Nephron progenitor cell (in vitro differentiated cells): Measurements from ENCODE around the gene ZBTB20.

Experiments
- DNase-seq: peaks from one replicate; pipeline ENCODE4 v3.0.0; 2021
- H3K27ac Mint-ChIP-seq: 2 replicates; pipeline ENCODE4 v1.8.0; 2021; ENCODE audit warnings: mild to moderate bottlenecking, moderate library complexity, mixed read lengths
- H3K27me3 Mint-ChIP-seq: 2 replicates; pipeline ENCODE4 v1.8.0; 2021; ENCODE audit warnings: mild to moderate bottlenecking, low read depth, mixed read lengths; ENCODE audit not compliant: poor library complexity
- H3K36me3 Mint-ChIP-seq: 2 replicates; pipeline ENCODE4 v1.8.0; 2021; ENCODE audit warnings: low read depth, mixed read lengths
- H3K4me1 Mint-ChIP-seq: 2 replicates; pipeline ENCODE4 v1.8.0; 2021; ENCODE audit warnings: mixed read lengths
- H3K4me3 Mint-ChIP-seq: 2 replicates; pipeline ENCODE4 v1.8.0; 2021; ENCODE audit warnings: mild to moderate bottlenecking, moderate library complexity, mixed read lengths
- H3K9me3 Mint-ChIP-seq: 2 replicates; pipeline ENCODE4 v1.8.0; 2021; ENCODE audit warnings: mild to moderate bottlenecking, moderate library complexity, mixed read lengths
- CTCF ChIP-seq: fragments of 200-600 bp; sonication (generic); IDR thresholded peaks from 2 replicates; pipeline ENCODE4 v1.5.0; 2021; ENCODE audit warnings: antibody characterized with exemption

ZBTB20 gene

GRCh38 chr3:114476511-114476910 is 670.6 kb downstream of the ZBTB20 start:
- peaks cover under 1% of the 10 kb centered on the region for H3K4me1 Mint-ChIP-seq
- no peak for TF ChIP-seq CTCF
- peaks cover 1% of the 10 kb centered on the region for H3K27me3 Mint-ChIP-seq
- no peak overlapping the region for H3K4me3 Mint-ChIP-seq
- no peak for DNase-seq
- no peak overlapping the region for H3K27ac Mint-ChIP-seq
- H3K36me3 Mint-ChIP-seq: no peaks in the 10 kb centered on the region
- H3K9me3 Mint-ChIP-seq: no peaks in the 10 kb centered on the region

DNA sequence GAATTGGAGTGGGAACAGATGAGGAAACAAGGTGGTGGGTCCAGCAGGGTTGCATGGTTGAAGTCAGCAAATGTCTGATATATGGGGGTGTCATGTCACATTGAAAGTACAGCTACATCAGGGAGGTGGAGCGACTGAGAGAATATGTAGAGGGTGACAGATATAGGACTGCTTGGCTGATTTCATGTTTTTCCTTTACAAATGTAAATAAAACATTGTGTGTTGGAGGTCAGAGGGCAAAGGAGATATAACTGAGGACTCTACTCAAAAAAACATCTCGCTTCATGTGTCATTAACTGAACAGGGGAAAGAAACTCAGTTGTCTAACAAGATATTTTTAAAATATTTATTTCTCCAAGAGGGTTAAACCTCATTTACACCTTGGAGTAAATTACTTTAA is 675.6 kb downstream of the ZBTB20 start:
- DNase-seq: no peak
- Mint-ChIP-seq H3K36me3 (no peaks in the 10 kb centered on the region), H3K9me3 (no peaks in the 10 kb centered on the region), H3K27me3 (no peaks in the 10 kb centered on the region), H3K27ac (no peak overlapping the region), H3K4me3 (no peak overlapping the region), H3K4me1 (peaks cover 5% of the 10 kb centered on the region)
- no peak for TF ChIP-seq CTCF

DNA sequence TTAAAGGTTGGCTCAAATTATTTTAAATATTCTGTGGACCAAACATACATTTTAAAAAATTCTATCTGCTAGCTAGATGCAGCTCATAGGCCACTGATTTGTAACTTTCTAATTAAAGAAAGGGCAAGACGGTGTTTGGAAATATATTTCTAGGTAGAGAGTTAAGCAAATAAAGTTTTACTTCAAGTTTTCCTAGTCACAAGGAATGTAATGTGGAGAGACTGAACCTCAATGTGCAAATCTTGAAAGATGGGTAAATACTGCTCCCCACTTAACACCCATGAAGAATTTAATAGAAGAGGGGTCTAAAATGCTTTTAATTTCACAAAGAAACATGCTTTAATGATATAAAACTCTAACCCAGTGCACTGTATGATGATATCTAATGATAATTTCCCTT is 678.0 kb downstream of the ZBTB20 start:
- H3K36me3 Mint-ChIP-seq: no peaks in the 10 kb centered on the region
- H3K4me1 Mint-ChIP-seq: peaks cover 5% of the 10 kb centered on the region
- H3K27me3 Mint-ChIP-seq: peaks cover 2% of the 10 kb centered on the region
- no peaks in the 10 kb centered on the region for H3K9me3 Mint-ChIP-seq
- TF ChIP-seq CTCF: no peak
- H3K27ac Mint-ChIP-seq: no peak overlapping the region
- no peak overlapping the region for H3K4me3 Mint-ChIP-seq
- DNase-seq: no peak

DNA sequence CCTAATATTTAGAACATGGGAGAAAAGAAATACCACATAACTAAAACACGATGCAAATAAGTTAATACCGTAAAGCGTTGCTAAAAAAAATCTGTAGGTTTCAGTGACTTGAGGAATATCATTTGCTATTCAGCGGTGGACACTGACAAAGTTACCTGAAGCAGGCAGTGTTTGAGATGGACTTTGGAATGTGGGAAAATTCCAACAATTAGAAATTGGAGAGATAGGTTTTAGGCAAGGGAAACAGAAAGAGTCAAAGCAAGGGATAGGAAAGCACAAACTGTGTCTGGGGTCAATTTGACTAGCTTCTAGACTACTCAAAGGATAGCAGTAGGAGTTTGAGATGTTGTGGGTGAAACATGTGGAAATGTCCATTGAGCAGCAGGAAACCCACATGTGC is 680.3 kb downstream of the ZBTB20 start:
- Mint-ChIP-seq H3K36me3 (no peaks in the 10 kb centered on the region), H3K9me3 (no peaks in the 10 kb centered on the region), H3K4me3 (no peak overlapping the region), H3K27ac (no peak overlapping the region), H3K4me1 (peaks cover 5% of the 10 kb centered on the region), H3K27me3 (peaks cover 4% of the 10 kb centered on the region)
- no peak for DNase-seq
- no peak for TF ChIP-seq CTCF

GRCh38 chr3:114466251-114466650 is 680.8 kb downstream of the ZBTB20 start:
- H3K27ac Mint-ChIP-seq: no peak overlapping the region
- no peak for TF ChIP-seq CTCF

GRCh38 chr3:114464548-114464947 is 682.5 kb downstream of the ZBTB20 start:
- no peak overlapping the region for H3K27ac Mint-ChIP-seq
- H3K4me3 Mint-ChIP-seq: no peak overlapping the region
- no peak for TF ChIP-seq CTCF
- H3K36me3 Mint-ChIP-seq: no peaks in the 10 kb centered on the region
- peaks cover 4% of the 10 kb centered on the region for H3K27me3 Mint-ChIP-seq
- H3K4me1 Mint-ChIP-seq: no peaks in the 10 kb centered on the region
- no peaks in the 10 kb centered on the region for H3K9me3 Mint-ChIP-seq
- no peak for DNase-seq

More at GRCh38 chr3:114466251-114466650, 680.8 kb downstream of the ZBTB20 start:
- DNase-seq: no peak
- H3K4me1 Mint-ChIP-seq: peaks cover 2% of the 10 kb centered on the region
- no peak overlapping the region for H3K4me3 Mint-ChIP-seq
- peaks cover 4% of the 10 kb centered on the region for H3K27me3 Mint-ChIP-seq
- H3K36me3 Mint-ChIP-seq: no peaks in the 10 kb centered on the region
- H3K9me3 Mint-ChIP-seq: no peaks in the 10 kb centered on the region
